AG08396 (cell line): ENCODE results near the gene CD93.

ENCODE experiments used
- DNase-seq: peaks from one replicate; pipeline ENCODE4 v3.0.0; 2012; ENCODE audit warnings: low spot score, mixed read lengths

CD93 gene

GRCh38 chr20:23086056-23086566 is at the start of gene CD93:
Gene CD93, minus strand, starts transcription at chr20:23086324. Its CDS starts 132 bp downstream, at chr20:23086192.
- no peak for DNase-seq

- no peak for DNase-seq
Observed at GRCh38 chr20:23133560-23133998, 47.5 kb upstream of the CD93 start.

- no peak for DNase-seq
Observed at GRCh38 chr20:23132930-23133559, 46.9 kb upstream of the CD93 start.

GRCh38 chr20:23132293-23132929 is 46.3 kb upstream of the CD93 start:
- no peak for DNase-seq

- DNase-seq: no peak
Observed at GRCh38 chr20:23131766-23132165, 45.6 kb upstream of the CD93 start.

GRCh38 chr20:23130622-23131140 is 44.6 kb upstream of the CD93 start:
- DNase-seq: no peak

GRCh38 chr20:23129891-23130621 is 43.9 kb upstream of the CD93 start:
- DNase-seq: no peak

- DNase-seq: no peak
Observed at GRCh38 chr20:23129266-23129665, 43.1 kb upstream of the CD93 start.

GRCh38 chr20:23128461-23129125 is 42.5 kb upstream of the CD93 start:
- no peak for DNase-seq

GRCh38 chr20:23127506-23128279 is 41.6 kb upstream of the CD93 start:
- no peak for DNase-seq

- DNase-seq: no peak
Observed at GRCh38 chr20:23126281-23127061, 40.3 kb upstream of the CD93 start.

GRCh38 chr20:23125625-23126191 is 39.6 kb upstream of the CD93 start:
- peak; percentile 20 for DNase-seq

GRCh38 chr20:23125159-23125558 is 39.0 kb upstream of the CD93 start:
- no peak for DNase-seq

- DNase-seq: no peak
Observed at GRCh38 chr20:23123886-23124285, 37.8 kb upstream of the CD93 start.

- DNase-seq: no peak
Observed at GRCh38 chr20:23122796-23123655, 36.9 kb upstream of the CD93 start.

- no peak for DNase-seq
Observed at GRCh38 chr20:23122321-23122720, 36.2 kb upstream of the CD93 start.

- no peak for DNase-seq
Observed at GRCh38 chr20:23121751-23122320, 35.7 kb upstream of the CD93 start.

- DNase-seq: no peak
Observed at GRCh38 chr20:23120936-23121750, 35.0 kb upstream of the CD93 start.
